Loucy (cell line): Measurements from ENCODE around the gene SDR9C7.
"Not testable (repeated sequence)": the region's sequence is repeated elsewhere in the genome, so short reads cannot be mapped to it uniquely, and the experiment has no call there.

Experiments
- H2AFZ ChIP-seq: fragments of 200-600 bp; sonication (generic); 2 replicates; pipeline ENCODE4 v1.6.0; 2016; ENCODE audit warnings: antibody characterized with exemption, mild to moderate bottlenecking, low read length, moderate library complexity
- H3F3A ChIP-seq: fragments of 200-600 bp; 2 replicates; pipeline ENCODE4 v1.6.0; 2016; ENCODE audit warnings: antibody characterized with exemption, low read depth, mild to moderate bottlenecking
- H3K27me3 ChIP-seq: fragments of 200-600 bp; sonication (generic); 2 replicates; pipeline ENCODE4 v1.6.1; 2014; ENCODE audit warnings: low read length, mild to moderate bottlenecking; ENCODE audit not compliant: insufficient read depth, poor library complexity, severe bottlenecking
- H3K36me3 ChIP-seq: fragments of 200-600 bp; sonication (generic); 2 replicates; pipeline ENCODE4 v1.6.1; 2016; ENCODE audit warnings: low read length; ENCODE audit not compliant: insufficient read depth
- H3K4me1 ChIP-seq: fragments of 200-600 bp; sonication (generic); 2 replicates; pipeline ENCODE4 v1.5.1; 2014; ENCODE audit warnings: low read length, mild to moderate bottlenecking; ENCODE audit not compliant: insufficient read depth, poor library complexity, severe bottlenecking
- H3K4me2 ChIP-seq: fragments of 200-600 bp; sonication (generic); 2 replicates; pipeline ENCODE4 v1.6.0; 2014; ENCODE audit warnings: antibody characterized with exemption, low read length, low read depth, mild to moderate bottlenecking; ENCODE audit not compliant: poor library complexity, severe bottlenecking
- H3K4me3 ChIP-seq: fragments of 200-600 bp; sonication (generic); 2 replicates; pipeline ENCODE4 v1.5.1; 2014; ENCODE audit warnings: low read length, mild to moderate bottlenecking, mixed read lengths; ENCODE audit not compliant: poor library complexity, severe bottlenecking
- H3K79me2 ChIP-seq: fragments of 200-600 bp; sonication (generic); 2 replicates; pipeline ENCODE4 v1.6.1; 2014; ENCODE audit warnings: low read length; ENCODE audit not compliant: insufficient read depth
- H3K9ac ChIP-seq: fragments of 200-600 bp; sonication (generic); 2 replicates; pipeline ENCODE4 v1.6.0; 2014; ENCODE audit warnings: mild to moderate bottlenecking, low read depth, low read length, moderate library complexity; ENCODE audit not compliant: poor library complexity, severe bottlenecking
- H3K9me2 ChIP-seq: fragments of 200-600 bp; sonication (generic); replicated peaks from 2 replicates; pipeline ENCODE4 v1.6.1; 2016; ENCODE audit warnings: low read depth, low read length, mixed read lengths
- H3K9me3 ChIP-seq: fragments of 200-600 bp; sonication (generic); 2 replicates; pipeline ENCODE4 v1.6.1; 2014; ENCODE audit warnings: mild to moderate bottlenecking, antibody characterized with exemption, low read length, low read depth; ENCODE audit not compliant: insufficient read depth
- H4K20me1 ChIP-seq: fragments of 200-600 bp; sonication (generic); 2 replicates; pipeline ENCODE4 v1.6.0; 2014; ENCODE audit warnings: antibody characterized with exemption, low read length, mild to moderate bottlenecking; ENCODE audit not compliant: insufficient read depth, poor library complexity, severe bottlenecking
- EZH2phosphoT487 ChIP-seq: fragments of 200-600 bp; IDR thresholded peaks from 2 replicates; pipeline ENCODE4 v1.6.1; 2018; ENCODE audit warnings: antibody characterized with exemption, mild to moderate bottlenecking, moderate library complexity, borderline replicate concordance
- TF ChIP-seq, protein P1 (sequence below): fragments of 200-600 bp; sonication (generic); conservative IDR thresholded peaks from 2 replicates; pipeline ENCODE4 v1.5.1; 2014; ENCODE audit warnings: mild to moderate bottlenecking, antibody characterized with exemption, low read length

SDR9C7 gene

GRCh38 chr12:56933826-56934625 lies at the start of gene SDR9C7:
Gene SDR9C7 (minus strand): TSS chr12:56934408. CDS start chr12:56934261, 147 bp downstream.
- Histone ChIP-seq H3K9ac (no peak within 1 kb of the TSS), H3F3A (no peaks in the 10 kb centered on the region), H3K4me2 (no peak within 1 kb of the TSS), H4K20me1 (no peaks in the 10 kb centered on the region), H3K9me2 (no peaks in the 10 kb centered on the region), H3K4me3 (no peak within 1 kb of the TSS), H3K27me3 (no peaks in the 10 kb centered on the region), H3K4me1 (peaks cover 17% of the 10 kb centered on the region), H3K36me3 (no peaks in the 10 kb centered on the region), H2AFZ (no peak within 1 kb of the TSS), H3K79me2 (no peaks in the 10 kb centered on the region), H3K9me3 (no peaks in the 10 kb centered on the region)
- TF ChIP-seq, protein P1, sequence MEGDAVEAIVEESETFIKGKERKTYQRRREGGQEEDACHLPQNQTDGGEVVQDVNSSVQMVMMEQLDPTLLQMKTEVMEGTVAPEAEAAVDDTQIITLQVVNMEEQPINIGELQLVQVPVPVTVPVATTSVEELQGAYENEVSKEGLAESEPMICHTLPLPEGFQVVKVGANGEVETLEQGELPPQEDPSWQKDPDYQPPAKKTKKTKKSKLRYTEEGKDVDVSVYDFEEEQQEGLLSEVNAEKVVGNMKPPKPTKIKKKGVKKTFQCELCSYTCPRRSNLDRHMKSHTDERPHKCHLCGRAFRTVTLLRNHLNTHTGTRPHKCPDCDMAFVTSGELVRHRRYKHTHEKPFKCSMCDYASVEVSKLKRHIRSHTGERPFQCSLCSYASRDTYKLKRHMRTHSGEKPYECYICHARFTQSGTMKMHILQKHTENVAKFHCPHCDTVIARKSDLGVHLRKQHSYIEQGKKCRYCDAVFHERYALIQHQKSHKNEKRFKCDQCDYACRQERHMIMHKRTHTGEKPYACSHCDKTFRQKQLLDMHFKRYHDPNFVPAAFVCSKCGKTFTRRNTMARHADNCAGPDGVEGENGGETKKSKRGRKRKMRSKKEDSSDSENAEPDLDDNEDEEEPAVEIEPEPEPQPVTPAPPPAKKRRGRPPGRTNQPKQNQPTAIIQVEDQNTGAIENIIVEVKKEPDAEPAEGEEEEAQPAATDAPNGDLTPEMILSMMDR, result no peak
- no peak for TF ChIP-seq EZH2phosphoT487

GRCh38 chr12:56983386-56983785 lies 49.2 kb upstream of the SDR9C7 start:
- no peaks in the 10 kb centered on the region for H3K9me2 ChIP-seq
- no peak for TF ChIP-seq EZH2phosphoT487
- TF ChIP-seq, protein P1, result no peak
- H3K4me1 ChIP-seq, result peaks cover 4% of the 10 kb centered on the region
- H3K79me2 ChIP-seq, result no peaks in the 10 kb centered on the region
- H3K9ac ChIP-seq, result no peak overlapping the region
- no peaks in the 10 kb centered on the region for H3K36me3 ChIP-seq
- H3K9me3 ChIP-seq, result no peaks in the 10 kb centered on the region
- no peak overlapping the region for H3K4me3 ChIP-seq
- H3K27me3 ChIP-seq, result no peaks in the 10 kb centered on the region
- no peak overlapping the region for H3K4me2 ChIP-seq
- no peaks in the 10 kb centered on the region for H3F3A ChIP-seq
- H2AFZ ChIP-seq, result no peak overlapping the region
- no peaks in the 10 kb centered on the region for H4K20me1 ChIP-seq

- H3K9me2 ChIP-seq, H3K27me3 ChIP-seq, H3K79me2 ChIP-seq, H3K4me2 ChIP-seq, H3K4me1 ChIP-seq, H3K4me3 ChIP-seq, H3K9ac ChIP-seq, H3K9me3 ChIP-seq, H3K36me3 ChIP-seq, H3F3A ChIP-seq, H4K20me1 ChIP-seq, H2AFZ ChIP-seq: not testable (repeated sequence)
Measured at GRCh38 chr12:56982578-56983236, 48.5 kb upstream of the SDR9C7 start.
